Stimulated activated CD4-positive, alpha-beta T cell treated with anti-CD3 and anti-CD28 coated beads, Interleukin-15, amount 100 ng/mL, for 1 hour (primary cell): Measurements from ENCODE around the gene LUC7L.
"Not testable (repeated sequence)": the region's sequence is repeated elsewhere in the genome, so short reads cannot be mapped to it uniquely, and the experiment has no call there.

Experiments
- DNase-seq, 2 donors: peaks; one replicate each; pipeline ENCODE4 v3.0.0-alpha.2; 2020; ENCODE audit warnings: low read depth in 1 of 2, low spot score in 1 of 2

LUC7L gene

GRCh38 chr16:230351-230750 is 1.1 kb upstream of the LUC7L start:
- not testable (repeated sequence) for DNase-seq

GRCh38 chr16:229731-230281 is 557 bp upstream of the LUC7L start:
- no peak for DNase-seq

GRCh38 chr16:228151-228851 is 948 bp downstream of the LUC7L start:
- DNase-seq, result no peak

- DNase-seq, result no peak
Observed at GRCh38 chr16:220021-220420, 9.2 kb downstream of the LUC7L start.

GRCh38 chr16:212999-213398 is 16.2 kb downstream of the LUC7L start:
- DNase-seq, result no peak

GRCh38 chr16:211631-212180 is 17.5 kb downstream of the LUC7L start:
- not testable (repeated sequence) for DNase-seq

- DNase-seq, result not testable (repeated sequence)
Observed at GRCh38 chr16:209359-209758, 19.9 kb downstream of the LUC7L start.

- DNase-seq, result not testable (repeated sequence)
Observed at GRCh38 chr16:204046-204445, 25.2 kb downstream of the LUC7L start.

GRCh38 chr16:203246-203645 is 26.0 kb downstream of the LUC7L start:
- DNase-seq, result no peak

GRCh38 chr16:200388-200787 is 28.9 kb downstream of the LUC7L start:
- DNase-seq, result no peak

GRCh38 chr16:194516-194915 is 34.7 kb downstream of the LUC7L start:
- no peak for DNase-seq

- DNase-seq, result no peak
Observed at GRCh38 chr16:193441-193840, 35.8 kb downstream of the LUC7L start.

GRCh38 chr16:192686-193085 is 36.6 kb downstream of the LUC7L start:
- no peak for DNase-seq

GRCh38 chr16:191831-192230 is 37.4 kb downstream of the LUC7L start:
- DNase-seq, result no peak

GRCh38 chr16:189604-190186 is 39.6 kb downstream of the LUC7L start:
- DNase-seq, result no peak

GRCh38 chr16:188674-189073 is 40.6 kb downstream of the LUC7L start:
- no peak for DNase-seq

GRCh38 chr16:187330-187729 is 41.9 kb downstream of the LUC7L start:
- DNase-seq, result no peak

GRCh38 chr16:185691-186090 is 43.6 kb downstream of the LUC7L start:
- DNase-seq, result no peak

- no peak for DNase-seq
Observed at GRCh38 chr16:185213-185612, 44.0 kb downstream of the LUC7L start.

GRCh38 chr16:183005-183404 is 46.2 kb downstream of the LUC7L start:
- DNase-seq, result no peak

- DNase-seq, result no peak
Observed at GRCh38 chr16:181565-182021, 47.7 kb downstream of the LUC7L start.
